Kidney (tissue), 14 donors: ENCODE results near the gene HOXD11. TPM values are rescaled to one million over a fixed set of nuclear protein-coding genes. Genes with fewer than 3 reads are reported as not detected.
A peak's percentile ranks its signal among the peaks of the same experiment; 100 is the strongest.

Experiments
- DNase-seq, 5 donors: peaks; one replicate each; pipeline ENCODE4 v3.0.0-alpha.2; 2013 to 2020
- FAIRE-seq: peaks from 2 replicates; lab custom pipeline; 2012; peaks lifted over from hg19 to GRCh38; lab: Jason Lieb, UNC
- H3K27ac ChIP-seq, 2 donors: one replicate each; pipeline ENCODE4 v1.7.0; 2013; ENCODE audit warnings: low read depth in 2 of 2, low read length in 2 of 2, inconsistent platforms in 1 of 2
- H3K27me3 ChIP-seq: one replicate; pipeline ENCODE4 v1.7.1; 2013; ENCODE audit warnings: low read length, inconsistent platforms; ENCODE audit not compliant: control insufficient read depth, insufficient read depth
- H3K36me3 ChIP-seq, 3 donors: one replicate each; pipeline versions ENCODE4 v1.7.0 to v1.7.1; 2013; ENCODE audit warnings: low read length in 3 of 3, control low read depth in 1 of 3, inconsistent platforms in 1 of 3; ENCODE audit not compliant: insufficient read depth in 3 of 3, control insufficient read depth in 2 of 3
- H3K4me1 ChIP-seq, 3 donors: one replicate each; pipeline versions ENCODE4 v1.7.0 to v1.7.1; 2013; ENCODE audit warnings: low read length in 3 of 3, inconsistent platforms in 1 of 3, low read depth in 1 of 3; ENCODE audit not compliant: control insufficient read depth in 2 of 3, insufficient read depth in 2 of 3
- H3K4me3 ChIP-seq, 3 donors: one replicate each; pipeline versions ENCODE4 v1.7.0 to v1.8.1; 2013; ENCODE audit warnings: low read length in 3 of 3, control low read depth in 1 of 3, inconsistent platforms in 1 of 3
- H3K9ac ChIP-seq, 3 donors: one replicate each; pipeline versions ENCODE4 v1.7.0 to v1.7.1; 2013; ENCODE audit warnings: low read length in 3 of 3, control low read depth in 1 of 3, inconsistent platforms in 1 of 3
- H3K9me3 ChIP-seq, 3 donors: one replicate each; pipeline versions ENCODE4 v1.7.0 to v1.7.1; 2013; ENCODE audit warnings: low read length in 3 of 3, control low read depth in 1 of 3, inconsistent platforms in 1 of 3; ENCODE audit not compliant: control insufficient read depth in 2 of 3, insufficient read depth in 1 of 3
- CTCF ChIP-seq: IDR thresholded peaks from 3 replicates; pipeline ENCODE4 v1.5.1; 2012; ENCODE audit warnings: mild to moderate bottlenecking, moderate library complexity, borderline replicate concordance; ENCODE audit not compliant: insufficient read depth; ENCODE audit errors: extremely low read depth
- intact Hi-C: fragments of 100-400 bp; cut with DNase I; formaldehyde crosslinking; loops from one replicate; pipeline ENCODE4 v1.11.1; 2022
- polyA plus RNA-seq: library from polyadenylated mRNA; stranded (reverse); fragments of 350-450 nt; fragmentation: Illumina TruSeq; extraction: RNeasy Lipid Tissue Mini Kit (QIAGEN cat#74804); gene quantifications from one replicate; pipeline ENCODE4 v1.2.3, GENCODE V29; 2014; ENCODE audit warnings: low read depth, low replicate concordance; ENCODE audit not compliant: insufficient read depth
- total RNA-seq: library from RNA; stranded (reverse); fragmentation: NEBNext Ultra II Directional; extraction: Animal tissue kit (Norgen Biotek cat#: 25700); gene quantifications from one replicate; pipeline ENCODE4 v1.2.1, GENCODE V29; 2021
- donor health status: control.
- donor health status: control.
- donor health status: control.
- donor health status: control.
- donor health status: control.
- donor health status: DM: yes; HTN: yes; CAD: no.
- donor health status: Normal renal cell carcinoma (clear cell type).

HOXD11 gene
- total and polyA plus RNA-seq, 2 donors from 2014 or later: 5.8 to 15.9 TPM

GRCh38 chr2:176089843-176090395 lies 17.2 kb upstream of the HOXD11 start:
- H3K27ac ChIP-seq: no peak overlapping the region
- H3K9ac ChIP-seq: no peak overlapping the region
- no peaks in the 10 kb centered on the region for H3K36me3 ChIP-seq
- TF ChIP-seq CTCF: no peak
- FAIRE-seq: no peak
- peaks cover 0 to 10% (median 0%) of the 10 kb centered on the region in 3 donors for H3K4me1 ChIP-seq
- peaks cover 90% of the 10 kb centered on the region for H3K27me3 ChIP-seq
- H3K4me3 ChIP-seq: no peak overlapping the region
- no peak for DNase-seq
- no peaks in the 10 kb centered on the region for H3K9me3 ChIP-seq
- intact Hi-C loops: loop anchor here (5.0 to 10.0 kb wide), 2 partner anchors 405 to 723 kb away; no protein-coding TSS in a partner anchor

GRCh38 chr2:176090862-176091261 lies 16.2 kb upstream of the HOXD11 start:
- peaks cover 90% of the 10 kb centered on the region for H3K27me3 ChIP-seq
- H3K4me3 ChIP-seq: no peak overlapping the region
- FAIRE-seq: no peak
- no peak overlapping the region for H3K27ac ChIP-seq
- DNase-seq: no peak
- no peak for TF ChIP-seq CTCF
- H3K9me3 ChIP-seq: no peaks in the 10 kb centered on the region
- intact Hi-C loops: loop anchor here (5.0 to 10.0 kb wide), 2 partner anchors 406 to 724 kb away; no protein-coding TSS in a partner anchor
- H3K9ac ChIP-seq: no peak overlapping the region
- H3K36me3 ChIP-seq: no peaks in the 10 kb centered on the region
- peaks cover 0 to 10% (median 0%) of the 10 kb centered on the region in 3 donors for H3K4me1 ChIP-seq

GRCh38 chr2:176091329-176092258 lies 15.5 kb upstream of the HOXD11 start:
- peaks cover 0 to 7% (median 2%) of the 10 kb centered on the region in 3 donors for H3K4me1 ChIP-seq
- intact Hi-C loops: loop anchor here (5.0 to 10.0 kb wide), 2 partner anchors 407 to 724 kb away; no protein-coding TSS in a partner anchor

More at GRCh38 chr2:176091329-176092258, 15.5 kb upstream of the HOXD11 start:
- no peak for FAIRE-seq
- H3K9me3 ChIP-seq: no peaks in the 10 kb centered on the region
- H3K4me3 ChIP-seq: no peak overlapping the region
- DNase-seq: peak in 2 of 5 donors; percentile 29 to 48
- TF ChIP-seq CTCF: no peak
- no peak overlapping the region for H3K9ac ChIP-seq
- H3K27ac ChIP-seq: no peak overlapping the region
- H3K27me3 ChIP-seq: peaks cover 90% of the 10 kb centered on the region
- no peaks in the 10 kb centered on the region for H3K36me3 ChIP-seq
